SH-SY5Y (cell line): ENCODE data around the gene PRRG2.

Source experiments
- GATA2 ChIP-seq: IDR thresholded peaks from 2 replicates; pipeline ENCODE4 v1.6.1; 2011; ENCODE audit warnings: mild to moderate bottlenecking, low read depth, low read length
- GATA3 ChIP-seq: IDR thresholded peaks from 2 replicates; pipeline ENCODE4 v1.6.1; 2011; ENCODE audit warnings: low read depth, mild to moderate bottlenecking, low read length, moderate library complexity

- TF ChIP-seq GATA3 (no peak), GATA2 (no peak)
These were observed 21.7 kb downstream of the PRRG2 start for GRCh38 chr19:49602806-49603205.
